ENCODE results near the gene HAPLN3.

The HAPLN3 gene

GRCh38 chr15:88843334-88843733 is 52.0 kb downstream of the HAPLN3 start:
- no peak overlapping the region for H3K4me3 Mint-ChIP-seq
- H3K36me3 Mint-ChIP-seq (ENCODE audit: low read depth) = no peaks in the 10 kb centered on the region
- H3K27me3 Mint-ChIP-seq (ENCODE audit: low read depth) = no peaks in the 10 kb centered on the region
- peaks cover 8% of the 10 kb centered on the region for H3K4me1 Mint-ChIP-seq (ENCODE audit: low read depth)
- no peaks in the 10 kb centered on the region for H3K9me3 Mint-ChIP-seq
- no peak overlapping the region for H3K27ac Mint-ChIP-seq

DNA sequence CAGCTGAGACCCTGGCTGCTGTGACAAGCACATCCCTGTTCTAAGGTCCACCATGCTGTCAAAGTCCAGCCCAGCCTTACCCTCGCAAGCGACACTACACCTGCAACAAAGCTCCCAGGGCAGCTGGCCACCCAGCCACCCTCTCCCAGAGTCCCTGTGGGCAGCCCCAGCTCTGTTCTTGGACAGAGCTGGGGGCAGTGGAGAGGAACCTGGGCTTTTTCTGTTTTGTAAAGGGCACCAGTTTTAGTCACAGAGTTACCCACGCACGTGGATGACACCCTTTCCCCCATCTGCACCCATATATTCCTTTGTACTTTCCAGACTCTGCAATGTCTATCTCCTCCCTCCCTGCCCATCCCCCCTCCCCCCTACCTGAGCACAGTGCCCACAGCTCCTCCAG is 53.2 kb downstream of the HAPLN3 start:
- Mint-ChIP-seq H3K27me3 (ENCODE audit: low read depth) (no peaks in the 10 kb centered on the region), H3K4me3 (no peak overlapping the region), H3K36me3 (ENCODE audit: low read depth) (no peaks in the 10 kb centered on the region), H3K9me3 (no peaks in the 10 kb centered on the region), H3K4me1 (ENCODE audit: low read depth) (peaks cover 8% of the 10 kb centered on the region), H3K27ac (no peak overlapping the region)

DNA sequence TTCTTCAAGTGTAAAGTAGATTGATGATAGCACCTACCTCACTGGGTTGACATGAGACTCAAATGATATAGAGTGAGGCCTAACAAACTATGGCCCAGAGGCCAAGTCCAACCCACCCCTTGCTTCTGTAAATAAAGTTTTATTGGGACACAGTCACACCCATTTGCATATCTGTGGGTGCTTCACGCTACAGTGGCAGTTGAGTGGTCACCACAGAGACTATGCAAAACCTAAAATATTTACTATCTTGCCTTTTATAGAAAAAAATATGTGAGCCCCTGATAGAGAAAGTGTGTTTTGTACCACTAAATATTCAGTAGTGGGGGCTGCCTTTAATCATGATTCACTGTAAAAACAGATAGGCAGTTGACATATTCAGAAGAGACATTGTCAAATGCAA is 54.1 kb downstream of the HAPLN3 start:
- no peaks in the 10 kb centered on the region for H3K36me3 Mint-ChIP-seq (ENCODE audit: low read depth)
- H3K27ac Mint-ChIP-seq = no peak overlapping the region
- H3K27me3 Mint-ChIP-seq (ENCODE audit: low read depth) = no peaks in the 10 kb centered on the region
- no peak overlapping the region for H3K4me3 Mint-ChIP-seq
- no peaks in the 10 kb centered on the region for H3K9me3 Mint-ChIP-seq
- peaks cover 8% of the 10 kb centered on the region for H3K4me1 Mint-ChIP-seq (ENCODE audit: low read depth)

DNA sequence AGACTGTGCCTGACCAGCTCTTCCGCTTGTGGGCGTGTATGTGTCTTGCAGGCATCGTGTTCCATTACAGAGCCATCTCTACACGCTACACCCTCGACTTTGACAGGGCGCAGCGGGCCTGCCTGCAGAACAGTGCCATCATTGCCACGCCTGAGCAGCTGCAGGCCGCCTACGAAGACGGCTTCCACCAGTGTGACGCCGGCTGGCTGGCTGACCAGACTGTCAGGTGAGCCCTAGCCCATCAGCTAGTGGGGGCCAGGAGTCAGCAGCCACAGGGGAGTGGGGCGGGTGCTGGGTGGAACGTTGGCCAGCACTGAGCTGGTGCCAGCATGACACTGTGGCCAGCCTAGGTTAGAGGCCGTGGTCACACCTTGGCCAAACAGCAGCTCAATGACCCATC is 55.4 kb downstream of the HAPLN3 start:
- peaks cover 6% of the 10 kb centered on the region for H3K4me1 Mint-ChIP-seq (ENCODE audit: low read depth)
- no peak overlapping the region for H3K27ac Mint-ChIP-seq
- H3K36me3 Mint-ChIP-seq (ENCODE audit: low read depth) = no peaks in the 10 kb centered on the region
- H3K9me3 Mint-ChIP-seq = no peaks in the 10 kb centered on the region
- H3K27me3 Mint-ChIP-seq (ENCODE audit: low read depth) = no peaks in the 10 kb centered on the region
- H3K4me3 Mint-ChIP-seq = no peak overlapping the region

DNA sequence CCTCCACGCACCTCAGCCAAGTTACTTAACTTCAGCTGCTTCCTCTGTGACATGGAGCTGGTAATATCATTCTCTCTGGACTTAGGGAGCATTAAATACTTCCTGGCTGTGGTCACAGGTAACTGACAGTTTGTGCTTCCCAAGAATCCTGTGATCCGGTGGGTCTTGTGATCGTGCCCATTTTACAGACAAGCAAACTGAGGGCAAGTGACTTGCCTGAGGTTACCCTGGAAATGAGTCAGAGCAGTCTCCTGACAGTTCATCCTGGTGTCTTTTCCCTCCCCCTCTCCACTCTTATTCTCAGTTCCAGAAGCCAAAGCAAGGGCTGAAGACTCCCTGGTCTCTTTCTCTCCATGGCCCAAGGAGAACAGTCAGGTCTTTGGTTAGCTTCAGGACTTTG is 56.2 kb downstream of the HAPLN3 start:
- H3K27ac Mint-ChIP-seq = no peak overlapping the region
- no peaks in the 10 kb centered on the region for H3K9me3 Mint-ChIP-seq
- H3K4me3 Mint-ChIP-seq = no peak overlapping the region
- peaks cover 2% of the 10 kb centered on the region for H3K4me1 Mint-ChIP-seq (ENCODE audit: low read depth)
- no peaks in the 10 kb centered on the region for H3K36me3 Mint-ChIP-seq (ENCODE audit: low read depth)
- H3K27me3 Mint-ChIP-seq (ENCODE audit: low read depth) = no peaks in the 10 kb centered on the region

DNA sequence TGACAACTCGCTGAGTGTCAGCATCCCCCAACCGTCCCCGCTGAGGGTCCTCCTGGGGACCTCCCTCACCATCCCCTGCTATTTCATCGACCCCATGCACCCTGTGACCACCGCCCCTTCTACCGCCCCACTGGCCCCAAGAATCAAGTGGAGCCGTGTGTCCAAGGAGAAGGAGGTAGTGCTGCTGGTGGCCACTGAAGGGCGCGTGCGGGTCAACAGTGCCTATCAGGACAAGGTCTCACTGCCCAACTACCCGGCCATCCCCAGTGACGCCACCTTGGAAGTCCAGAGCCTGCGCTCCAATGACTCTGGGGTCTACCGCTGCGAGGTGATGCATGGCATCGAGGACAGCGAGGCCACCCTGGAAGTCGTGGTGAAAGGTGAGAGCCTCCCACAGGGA is 56.7 kb downstream of the HAPLN3 start:
- H3K27ac Mint-ChIP-seq = no peak overlapping the region

GRCh38 chr15:88835646-88836045 is 59.7 kb downstream of the HAPLN3 start:
- Mint-ChIP-seq H3K4me3 (no peak overlapping the region), H3K27ac (no peak overlapping the region), H3K4me1 (ENCODE audit: low read depth) (peaks cover 2% of the 10 kb centered on the region), H3K9me3 (no peaks in the 10 kb centered on the region), H3K27me3 (ENCODE audit: low read depth) (no peaks in the 10 kb centered on the region), H3K36me3 (ENCODE audit: low read depth) (no peaks in the 10 kb centered on the region)

More for the DNA sequence above, 56.7 kb downstream of the HAPLN3 start:
- Mint-ChIP-seq H3K36me3 (ENCODE audit: low read depth) (no peaks in the 10 kb centered on the region), H3K4me1 (ENCODE audit: low read depth) (peaks cover 2% of the 10 kb centered on the region), H3K4me3 (no peak overlapping the region), H3K27me3 (ENCODE audit: low read depth) (no peaks in the 10 kb centered on the region), H3K9me3 (no peaks in the 10 kb centered on the region)

DNA sequence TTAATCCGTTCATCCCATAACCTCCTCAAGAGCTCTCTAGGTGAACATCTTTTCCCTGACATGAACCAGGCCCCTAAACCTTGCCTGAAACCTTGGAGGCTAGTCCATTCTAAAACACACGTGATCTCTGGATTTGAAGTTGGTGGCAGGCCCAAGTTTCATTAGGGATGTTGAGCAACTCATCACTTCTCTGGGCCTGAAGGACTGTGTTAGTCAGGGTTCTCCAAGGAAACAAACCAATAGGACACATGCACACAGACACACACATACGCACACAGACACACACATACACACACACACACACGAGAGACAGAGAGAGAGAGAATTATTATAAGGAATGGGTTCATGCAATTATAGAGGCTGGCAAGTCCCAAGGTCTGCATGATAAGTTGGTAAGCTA is 60.2 kb downstream of the HAPLN3 start:
- Mint-ChIP-seq H3K9me3 (no peaks in the 10 kb centered on the region), H3K27me3 (ENCODE audit: low read depth) (no peaks in the 10 kb centered on the region), H3K4me3 (no peak overlapping the region), H3K36me3 (ENCODE audit: low read depth) (no peaks in the 10 kb centered on the region), H3K4me1 (ENCODE audit: low read depth) (peaks cover 2% of the 10 kb centered on the region), H3K27ac (no peak overlapping the region)

GRCh38 chr15:88834211-88834812 is 61.0 kb downstream of the HAPLN3 start:
- Mint-ChIP-seq H3K36me3 (ENCODE audit: low read depth) (no peaks in the 10 kb centered on the region), H3K4me3 (no peak overlapping the region), H3K9me3 (no peaks in the 10 kb centered on the region), H3K4me1 (ENCODE audit: low read depth) (peaks cover 2% of the 10 kb centered on the region), H3K27me3 (ENCODE audit: low read depth) (no peaks in the 10 kb centered on the region), H3K27ac (no peak overlapping the region)

- Mint-ChIP-seq H3K4me1 (ENCODE audit: low read depth) (peaks cover 2% of the 10 kb centered on the region), H3K27me3 (ENCODE audit: low read depth) (no peaks in the 10 kb centered on the region), H3K4me3 (no peak overlapping the region), H3K36me3 (ENCODE audit: low read depth) (no peaks in the 10 kb centered on the region), H3K27ac (no peak overlapping the region), H3K9me3 (no peaks in the 10 kb centered on the region)
These were observed 61.6 kb downstream of the HAPLN3 start for GRCh38 chr15:88833731-88834100.

GRCh38 chr15:88832820-88833730 is 62.3 kb downstream of the HAPLN3 start:
- H3K36me3 Mint-ChIP-seq (ENCODE audit: low read depth) = no peaks in the 10 kb centered on the region
- H3K4me3 Mint-ChIP-seq = no peak overlapping the region
- no peaks in the 10 kb centered on the region for H3K9me3 Mint-ChIP-seq
- H3K27ac Mint-ChIP-seq = no peak overlapping the region
- H3K4me1 Mint-ChIP-seq (ENCODE audit: low read depth) = peaks cover 2% of the 10 kb centered on the region
- no peaks in the 10 kb centered on the region for H3K27me3 Mint-ChIP-seq (ENCODE audit: low read depth)

DNA sequence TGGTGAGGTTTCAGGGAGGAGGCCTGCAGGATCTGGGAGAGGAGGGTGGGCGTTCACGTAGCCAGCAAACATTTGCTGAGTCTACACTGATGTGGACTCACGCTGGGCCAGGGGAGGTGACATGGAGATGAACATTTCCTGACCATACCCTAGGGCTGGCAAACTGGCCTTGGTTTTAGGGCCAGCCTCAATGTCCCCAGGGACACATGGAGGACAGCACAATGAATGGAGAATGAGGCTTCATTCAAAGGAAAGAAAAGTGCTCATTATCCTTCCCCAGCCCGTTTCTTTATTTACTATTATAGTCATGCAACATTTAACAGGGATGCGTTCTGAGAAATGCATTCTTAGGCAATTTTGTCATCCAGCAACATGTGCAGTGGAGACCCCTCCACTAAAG is 65.3 kb downstream of the HAPLN3 start:
- no peak overlapping the region for H3K27ac Mint-ChIP-seq

GRCh38 chr15:88828791-88829190 is 66.6 kb downstream of the HAPLN3 start:
- H3K9me3 Mint-ChIP-seq = no peaks in the 10 kb centered on the region
- H3K36me3 Mint-ChIP-seq (ENCODE audit: low read depth) = no peaks in the 10 kb centered on the region
- H3K4me1 Mint-ChIP-seq (ENCODE audit: low read depth) = no peaks in the 10 kb centered on the region
- no peak overlapping the region for H3K27ac Mint-ChIP-seq
- H3K4me3 Mint-ChIP-seq = no peak overlapping the region
- peaks cover 3% of the 10 kb centered on the region for H3K27me3 Mint-ChIP-seq (ENCODE audit: low read depth)

More for the DNA sequence above, 65.3 kb downstream of the HAPLN3 start:
- no peak overlapping the region for H3K4me3 Mint-ChIP-seq
- H3K9me3 Mint-ChIP-seq = no peaks in the 10 kb centered on the region
- peaks cover 2% of the 10 kb centered on the region for H3K4me1 Mint-ChIP-seq (ENCODE audit: low read depth)
- H3K36me3 Mint-ChIP-seq (ENCODE audit: low read depth) = no peaks in the 10 kb centered on the region
- H3K27me3 Mint-ChIP-seq (ENCODE audit: low read depth) = peaks cover 3% of the 10 kb centered on the region

Data from T-helper 1 cell treated with Interleukin-12 subunit alpha and Interleukin-12 subunit beta and Interleukin-4 antibody, amounts not matched to agents 30 μg/mL and 1 μg/mL, for 36 hours (primary cell).